Prostate gland (tissue), 2 donors: Measurements from ENCODE around the gene HYAL4. TPM values are rescaled to one million over a fixed set of nuclear protein-coding genes. Genes with fewer than 3 reads are reported as not detected.

Experiments used
- DNase-seq: peaks from one replicate; pipeline ENCODE4 v3.0.0-alpha.2; 2019; ENCODE audit warnings: low spot score
- H3K27ac ChIP-seq, 2 donors: fragments of 200-600 bp; sonication (generic); 2 replicates each; pipeline ENCODE4 v1.5.1; 2017 to 2019
- H3K27me3 ChIP-seq: fragments of 200-600 bp; sonication (generic); replicated peaks from 2 replicates; pipeline ENCODE4 v1.5.1; 2019; ENCODE audit not compliant: insufficient read depth
- H3K36me3 ChIP-seq, 2 donors: fragments of 200-600 bp; sonication (generic); 1 replicate in 1 of 2; 2 replicates in 1 of 2; pipeline versions ENCODE4 v1.5.1 to v1.8.1; 2017 to 2019
- H3K4me1 ChIP-seq: fragments of 200-600 bp; sonication (generic); replicated peaks from 2 replicates; pipeline ENCODE4 v1.5.1; 2019
- H3K4me3 ChIP-seq, 2 donors: fragments of 200-600 bp; sonication (generic); 2 replicates each; pipeline ENCODE4 v1.5.1; 2017 to 2019
- H3K9me3 ChIP-seq: fragments of 200-600 bp; sonication (generic); 2 replicates; pipeline ENCODE4 v1.5.1; 2017
- CTCF ChIP-seq, 4 experiments: fragments of 200-600 bp in 2 of 4; fragments of 450-650 bp in 2 of 4; sonication (generic) in 2 of 4; IDR thresholded peaks; 1 replicate in 3 of 4; 2 replicates in 1 of 4; pipeline ENCODE4 v1.5.1; 2016 to 2019; ENCODE audit warnings: antibody characterized with exemption in 4 of 4, mild to moderate bottlenecking in 2 of 4, moderate library complexity in 2 of 4
- POLR2A ChIP-seq: fragments of 450-650 bp; IDR thresholded peaks from one replicate; pipeline ENCODE4 v1.6.1; 2016; ENCODE audit warnings: antibody characterized with exemption, mild to moderate bottlenecking
- POLR2AphosphoS5 ChIP-seq: sonication (generic); formaldehyde crosslinking; IDR thresholded peaks from one replicate; pipeline ENCODE4 v1.6.1; 2017; ENCODE audit warnings: antibody characterized with exemption
- WGBS: methylation state at CpG from one replicate; pipeline ENCODE4 v1.1.5; 2018; 5-methylcytosine and 5-hydroxymethylcytosine counted together
- intact Hi-C: fragments of 100-400 bp; cut with DNase I; formaldehyde crosslinking; loops from one replicate; pipeline ENCODE4 v1.14.2; 2022
- total RNA-seq, 2 donors: library from RNA; depleted of rRNA; stranded (reverse); fragments of >200 nt; gene quantifications; one replicate each; pipeline ENCODE4 v1.1.0, GENCODE V29; 2016

The HYAL4 gene
- total RNA-seq, 2 donors from 2014 or later: 1.6 TPM; not detected in 1

- Histone ChIP-seq H3K9me3 (no peaks in the 10 kb centered on the region), H3K27ac (no peak overlapping the region), H3K27me3 (no peaks in the 10 kb centered on the region), H3K4me1 (no peaks in the 10 kb centered on the region), H3K36me3 (no peaks in the 10 kb centered on the region), H3K4me3 (no peak overlapping the region)
- no peak for DNase-seq
- intact Hi-C loops: loop anchor here (5.0 kb wide), 1 partner anchor 179 kb away; no protein-coding TSS in a partner anchor
- TF ChIP-seq POLR2AphosphoS5: no peak
- no peak for TF ChIP-seq CTCF (IDR thresholded peaks at IDR 0.05)
- no peak for TF ChIP-seq POLR2A
Measured at GRCh38 chr7:123860848-123861247, 15.9 kb downstream of the HYAL4 start.

GRCh38 chr7:123862775-123863174 lies 17.8 kb downstream of the HYAL4 start:
- no peak overlapping the region for H3K27ac ChIP-seq
- no peaks in the 10 kb centered on the region for H3K9me3 ChIP-seq
- intact Hi-C loops: loop anchor here (5.0 kb wide), 1 partner anchor 180 kb away; no protein-coding TSS in a partner anchor
- H3K36me3 ChIP-seq: no peaks in the 10 kb centered on the region
- no peak overlapping the region for H3K4me3 ChIP-seq
- DNase-seq: no peak
- H3K27me3 ChIP-seq: no peaks in the 10 kb centered on the region
- TF ChIP-seq POLR2AphosphoS5 (no peak), POLR2A (no peak), CTCF (IDR thresholded peaks at IDR 0.05) (no peak)
- no peaks in the 10 kb centered on the region for H3K4me1 ChIP-seq

- Histone ChIP-seq H3K27me3 (no peaks in the 10 kb centered on the region), H3K27ac (no peak overlapping the region), H3K36me3 (no peaks in the 10 kb centered on the region), H3K4me1 (no peaks in the 10 kb centered on the region), H3K4me3 (no peak overlapping the region), H3K9me3 (no peaks in the 10 kb centered on the region)
- WGBS: 85% methylated on average over 1 of the region's 1 CpG
- DNase-seq: no peak
- intact Hi-C loops: loop anchor here (5.0 kb wide), 1 partner anchor 181 kb away; no protein-coding TSS in a partner anchor
- TF ChIP-seq CTCF (IDR thresholded peaks at IDR 0.05): peak in 1 of 4 experiments; percentile 32
- TF ChIP-seq POLR2A: no peak
Measured at GRCh38 chr7:123863461-123863860, 18.5 kb downstream of the HYAL4 start.

GRCh38 chr7:123864012-123864411 lies 19.0 kb downstream of the HYAL4 start:
- Histone ChIP-seq H3K4me1 (no peaks in the 10 kb centered on the region), H3K27ac (no peak overlapping the region), H3K27me3 (no peaks in the 10 kb centered on the region), H3K4me3 (no peak overlapping the region), H3K9me3 (no peaks in the 10 kb centered on the region), H3K36me3 (no peaks in the 10 kb centered on the region)
- WGBS: 65% methylated on average over 1 of the region's 1 CpG
- no peak for TF ChIP-seq POLR2AphosphoS5
- no peak for TF ChIP-seq CTCF (IDR thresholded peaks at IDR 0.05)
- TF ChIP-seq POLR2A: no peak
- intact Hi-C loops: loop anchor here (5.0 kb wide), 1 partner anchor 182 kb away; no protein-coding TSS in a partner anchor
- no peak for DNase-seq

- intact Hi-C loops: loop anchor here (5.0 kb wide), 1 partner anchor 182 kb away; no protein-coding TSS in a partner anchor
- no peak overlapping the region for H3K27ac ChIP-seq
- no peaks in the 10 kb centered on the region for H3K9me3 ChIP-seq
- 64% methylated on average over 3 of the region's 3 CpGs for WGBS
- H3K4me1 ChIP-seq: no peaks in the 10 kb centered on the region
- no peaks in the 10 kb centered on the region for H3K27me3 ChIP-seq
- no peaks in the 10 kb centered on the region for H3K36me3 ChIP-seq
- no peak overlapping the region for H3K4me3 ChIP-seq
- no peak for TF ChIP-seq POLR2AphosphoS5
- DNase-seq: no peak
Measured at GRCh38 chr7:123864436-123864835, 19.5 kb downstream of the HYAL4 start.
